C4-2B (cell line): ENCODE data around the gene GRIP2.

Source experiments
- ZFX ChIP-seq: fragments of 450-650 bp; IDR thresholded peaks from 2 replicates; pipeline ENCODE4 v1.6.1; 2017
- TF ChIP-seq, protein P1 (sequence below): fragments of 450-650 bp; conservative IDR thresholded peaks from 2 replicates; pipeline ENCODE4 v1.5.1; 2017; ENCODE audit warnings: mild to moderate bottlenecking

DNA sequence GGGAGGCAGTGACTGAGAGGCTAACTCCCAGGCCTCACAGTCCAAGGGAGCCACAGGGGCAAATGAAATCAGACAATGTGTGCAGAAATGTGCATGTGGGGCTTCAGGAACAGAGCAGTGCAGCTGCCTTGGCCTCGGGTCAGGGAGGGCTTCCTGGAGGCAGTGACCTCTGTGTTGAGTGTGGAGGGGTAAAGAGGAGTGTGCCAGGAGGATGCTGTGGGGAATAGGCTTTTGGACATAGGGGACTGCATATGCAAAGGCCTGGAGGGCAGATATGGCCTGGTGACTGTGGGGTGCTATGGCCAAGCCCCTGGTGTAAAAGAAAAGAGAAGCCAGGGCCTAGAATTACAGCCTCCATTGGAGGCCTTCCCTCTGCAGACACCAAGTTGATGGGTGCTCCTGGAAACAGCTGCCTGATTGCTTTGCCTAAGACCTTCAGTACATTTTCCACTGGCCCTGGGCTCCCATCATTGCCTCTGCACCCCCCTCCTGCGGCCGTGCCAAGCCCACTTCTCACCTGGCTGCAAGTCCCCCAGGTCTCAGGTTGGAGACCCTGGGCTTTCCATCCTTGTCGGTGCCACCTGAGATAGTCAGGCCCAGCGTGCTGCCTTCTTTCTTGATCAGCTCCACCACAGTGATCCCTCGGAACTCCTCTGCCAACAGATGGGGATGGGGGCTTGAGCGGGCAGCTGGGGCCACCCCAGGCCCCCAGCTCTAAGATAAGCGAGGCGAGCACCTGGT is 15.1 kb downstream of the GRIP2 start:
- TF ChIP-seq, protein P1, sequence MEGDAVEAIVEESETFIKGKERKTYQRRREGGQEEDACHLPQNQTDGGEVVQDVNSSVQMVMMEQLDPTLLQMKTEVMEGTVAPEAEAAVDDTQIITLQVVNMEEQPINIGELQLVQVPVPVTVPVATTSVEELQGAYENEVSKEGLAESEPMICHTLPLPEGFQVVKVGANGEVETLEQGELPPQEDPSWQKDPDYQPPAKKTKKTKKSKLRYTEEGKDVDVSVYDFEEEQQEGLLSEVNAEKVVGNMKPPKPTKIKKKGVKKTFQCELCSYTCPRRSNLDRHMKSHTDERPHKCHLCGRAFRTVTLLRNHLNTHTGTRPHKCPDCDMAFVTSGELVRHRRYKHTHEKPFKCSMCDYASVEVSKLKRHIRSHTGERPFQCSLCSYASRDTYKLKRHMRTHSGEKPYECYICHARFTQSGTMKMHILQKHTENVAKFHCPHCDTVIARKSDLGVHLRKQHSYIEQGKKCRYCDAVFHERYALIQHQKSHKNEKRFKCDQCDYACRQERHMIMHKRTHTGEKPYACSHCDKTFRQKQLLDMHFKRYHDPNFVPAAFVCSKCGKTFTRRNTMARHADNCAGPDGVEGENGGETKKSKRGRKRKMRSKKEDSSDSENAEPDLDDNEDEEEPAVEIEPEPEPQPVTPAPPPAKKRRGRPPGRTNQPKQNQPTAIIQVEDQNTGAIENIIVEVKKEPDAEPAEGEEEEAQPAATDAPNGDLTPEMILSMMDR: no peak
- no peak for TF ChIP-seq ZFX
